ENCODE measurements around the gene PPIL6.

GRCh38 chr6:109480993-109481480, 40.6 kb upstream of the PPIL6 start:
- TF ChIP-seq, protein P1, sequence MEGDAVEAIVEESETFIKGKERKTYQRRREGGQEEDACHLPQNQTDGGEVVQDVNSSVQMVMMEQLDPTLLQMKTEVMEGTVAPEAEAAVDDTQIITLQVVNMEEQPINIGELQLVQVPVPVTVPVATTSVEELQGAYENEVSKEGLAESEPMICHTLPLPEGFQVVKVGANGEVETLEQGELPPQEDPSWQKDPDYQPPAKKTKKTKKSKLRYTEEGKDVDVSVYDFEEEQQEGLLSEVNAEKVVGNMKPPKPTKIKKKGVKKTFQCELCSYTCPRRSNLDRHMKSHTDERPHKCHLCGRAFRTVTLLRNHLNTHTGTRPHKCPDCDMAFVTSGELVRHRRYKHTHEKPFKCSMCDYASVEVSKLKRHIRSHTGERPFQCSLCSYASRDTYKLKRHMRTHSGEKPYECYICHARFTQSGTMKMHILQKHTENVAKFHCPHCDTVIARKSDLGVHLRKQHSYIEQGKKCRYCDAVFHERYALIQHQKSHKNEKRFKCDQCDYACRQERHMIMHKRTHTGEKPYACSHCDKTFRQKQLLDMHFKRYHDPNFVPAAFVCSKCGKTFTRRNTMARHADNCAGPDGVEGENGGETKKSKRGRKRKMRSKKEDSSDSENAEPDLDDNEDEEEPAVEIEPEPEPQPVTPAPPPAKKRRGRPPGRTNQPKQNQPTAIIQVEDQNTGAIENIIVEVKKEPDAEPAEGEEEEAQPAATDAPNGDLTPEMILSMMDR (IDR thresholded peaks at IDR 0.05) = no peak
- TF ChIP-seq POLR2AphosphoS5 (IDR thresholded peaks at IDR 0.05) = no peak
- TF ChIP-seq POLR2A (IDR thresholded peaks at IDR 0.05) = no peak
- no peak for TF ChIP-seq EP300 (IDR thresholded peaks at IDR 0.05)

Measured in gastroesophageal sphincter (tissue), 3 donors.